ENCODE measurements around the gene LDAH.

DNA sequence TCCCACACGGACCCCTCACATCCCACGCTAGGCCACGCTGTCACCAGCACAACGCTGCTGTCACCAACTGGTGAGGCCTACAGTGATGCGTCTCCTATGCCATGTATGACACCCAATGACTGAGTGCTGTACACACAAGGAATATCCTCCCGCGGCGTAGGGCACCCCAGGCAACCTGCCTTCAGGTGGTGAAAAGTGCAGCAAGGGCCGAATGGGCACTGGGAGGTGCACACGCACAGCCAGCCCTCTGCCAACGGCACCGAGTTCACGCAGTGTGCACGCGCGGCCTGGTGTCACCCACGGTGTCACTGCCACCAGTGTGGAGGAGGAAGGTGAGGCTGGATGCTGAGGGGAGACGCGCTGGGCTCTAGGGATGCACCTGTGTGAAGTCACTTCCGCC is 176.5 kb downstream of the LDAH start:
- TF ChIP-seq, protein P1, sequence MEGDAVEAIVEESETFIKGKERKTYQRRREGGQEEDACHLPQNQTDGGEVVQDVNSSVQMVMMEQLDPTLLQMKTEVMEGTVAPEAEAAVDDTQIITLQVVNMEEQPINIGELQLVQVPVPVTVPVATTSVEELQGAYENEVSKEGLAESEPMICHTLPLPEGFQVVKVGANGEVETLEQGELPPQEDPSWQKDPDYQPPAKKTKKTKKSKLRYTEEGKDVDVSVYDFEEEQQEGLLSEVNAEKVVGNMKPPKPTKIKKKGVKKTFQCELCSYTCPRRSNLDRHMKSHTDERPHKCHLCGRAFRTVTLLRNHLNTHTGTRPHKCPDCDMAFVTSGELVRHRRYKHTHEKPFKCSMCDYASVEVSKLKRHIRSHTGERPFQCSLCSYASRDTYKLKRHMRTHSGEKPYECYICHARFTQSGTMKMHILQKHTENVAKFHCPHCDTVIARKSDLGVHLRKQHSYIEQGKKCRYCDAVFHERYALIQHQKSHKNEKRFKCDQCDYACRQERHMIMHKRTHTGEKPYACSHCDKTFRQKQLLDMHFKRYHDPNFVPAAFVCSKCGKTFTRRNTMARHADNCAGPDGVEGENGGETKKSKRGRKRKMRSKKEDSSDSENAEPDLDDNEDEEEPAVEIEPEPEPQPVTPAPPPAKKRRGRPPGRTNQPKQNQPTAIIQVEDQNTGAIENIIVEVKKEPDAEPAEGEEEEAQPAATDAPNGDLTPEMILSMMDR (conservative IDR thresholded peaks at IDR 0.05; ENCODE audit: low read depth, low read length), result no peak
- TF ChIP-seq EZH2 (IDR thresholded peaks at IDR 0.05; ENCODE audit: low read length, unreplicated experiment) (no peak), EZH2phosphoT487 (IDR thresholded peaks at IDR 0.05; ENCODE audit: borderline replicate concordance, low read length) (no peak)
